ENCODE results near the gene BEGAIN. TPM values are rescaled to one million over a fixed set of nuclear protein-coding genes. Genes with fewer than 3 reads are reported as not detected.

Gene BEGAIN
- total and polyA plus RNA-seq, 12 donors: 0.20 to 4.3 (median 0.83) TPM

- Histone ChIP-seq H3K9me3 (no peaks in the 10 kb centered on the region), H3K36me3 (no peaks in the 10 kb centered on the region), H3K27ac (no peak overlapping the region), H3K27me3 (peaks cover 0 to 60% (median 18%) of the 10 kb centered on the region in 7 donors), H3K4me3 (no peak overlapping the region), H3K4me1 (peaks cover 4 to 29% (median 18%) of the 10 kb centered on the region in 9 donors)
- no peak for TF ChIP-seq CTCF (IDR thresholded peaks at IDR 0.05)
- ATAC-seq (no peak), DNase-seq (no peak)
- intact Hi-C loops (cut with DNase I): no loop called here
Observed at GRCh38 chr14:100614803-100615202, 27.6 kb upstream of the BEGAIN start.

GRCh38 chr14:100612986-100613385 is 25.8 kb upstream of the BEGAIN start:
- intact Hi-C loops (cut with DNase I): no loop called here
- H3K27me3 ChIP-seq: peaks cover 0 to 49% (median 8%) of the 10 kb centered on the region in 7 donors
- ATAC-seq (no peak), DNase-seq (no peak)
- peaks cover 4 to 15% (median 7%) of the 10 kb centered on the region in 9 donors for H3K4me1 ChIP-seq
- H3K4me3 ChIP-seq: no peak overlapping the region
- no peaks in the 10 kb centered on the region for H3K36me3 ChIP-seq
- WGBS, 2 donors: 64 to 68% methylated on average over 9 of the region's 9 CpGs
- H3K9me3 ChIP-seq: no peaks in the 10 kb centered on the region
- H3K27ac ChIP-seq: no peak overlapping the region
- no peak for TF ChIP-seq CTCF (IDR thresholded peaks at IDR 0.05)

- H3K36me3 ChIP-seq: no peaks in the 10 kb centered on the region
- no peak for TF ChIP-seq CTCF (IDR thresholded peaks at IDR 0.05)
Observed at GRCh38 chr14:100611811-100612480, 24.7 kb upstream of the BEGAIN start.

GRCh38 chr14:100610511-100611217 is 23.4 kb upstream of the BEGAIN start:
- no peak for ATAC-seq
- TF ChIP-seq CTCF (IDR thresholded peaks at IDR 0.05): no peak
- Histone ChIP-seq H3K9me3 (no peaks in the 10 kb centered on the region), H3K27ac (no peak overlapping the region), H3K27me3 (peaks cover 0 to 45% (median 24%) of the 10 kb centered on the region in 7 donors), H3K4me1 (no peaks in the 10 kb centered on the region), H3K4me3 (no peak overlapping the region), H3K36me3 (no peaks in the 10 kb centered on the region)
- intact Hi-C loops (cut with DNase I): no loop called here
- WGBS, 2 donors: 77 to 79% methylated on average over 14 of the region's 14 CpGs
- DNase-seq: no peak

More at GRCh38 chr14:100611811-100612480, 24.7 kb upstream of the BEGAIN start:
- 89 to 91% methylated on average over 10 of the region's 10 CpGs for WGBS, 2 donors
- no peak for DNase-seq
- peaks cover 0 to 44% (median 18%) of the 10 kb centered on the region in 7 donors for H3K27me3 ChIP-seq
- no peak for ATAC-seq
- peaks cover 0 to 5% (median 0%) of the 10 kb centered on the region in 9 donors for H3K4me1 ChIP-seq
- H3K9me3 ChIP-seq: no peaks in the 10 kb centered on the region
- H3K4me3 ChIP-seq: no peak overlapping the region
- intact Hi-C loops (cut with DNase I): no loop called here
- no peak overlapping the region for H3K27ac ChIP-seq
